OCI-LY7 (cell line): ENCODE results near the gene MMS22L.

Experiments used
- EZH2phosphoT487 ChIP-seq: fragments of 200-600 bp; sonication (generic); IDR thresholded peaks from 2 replicates; pipeline ENCODE4 v1.6.1; 2018; ENCODE audit warnings: low read depth, borderline replicate concordance, mild to moderate bottlenecking, mixed run types, antibody characterized with exemption, low read length, moderate library complexity, mixed read lengths
- TF ChIP-seq, protein P1 (sequence below): fragments of 200-600 bp; sonication (generic); conservative IDR thresholded peaks from 2 replicates; pipeline ENCODE4 v1.5.1; 2014; ENCODE audit warnings: mild to moderate bottlenecking, antibody characterized with exemption, low read length, moderate library complexity, mixed read lengths

DNA sequence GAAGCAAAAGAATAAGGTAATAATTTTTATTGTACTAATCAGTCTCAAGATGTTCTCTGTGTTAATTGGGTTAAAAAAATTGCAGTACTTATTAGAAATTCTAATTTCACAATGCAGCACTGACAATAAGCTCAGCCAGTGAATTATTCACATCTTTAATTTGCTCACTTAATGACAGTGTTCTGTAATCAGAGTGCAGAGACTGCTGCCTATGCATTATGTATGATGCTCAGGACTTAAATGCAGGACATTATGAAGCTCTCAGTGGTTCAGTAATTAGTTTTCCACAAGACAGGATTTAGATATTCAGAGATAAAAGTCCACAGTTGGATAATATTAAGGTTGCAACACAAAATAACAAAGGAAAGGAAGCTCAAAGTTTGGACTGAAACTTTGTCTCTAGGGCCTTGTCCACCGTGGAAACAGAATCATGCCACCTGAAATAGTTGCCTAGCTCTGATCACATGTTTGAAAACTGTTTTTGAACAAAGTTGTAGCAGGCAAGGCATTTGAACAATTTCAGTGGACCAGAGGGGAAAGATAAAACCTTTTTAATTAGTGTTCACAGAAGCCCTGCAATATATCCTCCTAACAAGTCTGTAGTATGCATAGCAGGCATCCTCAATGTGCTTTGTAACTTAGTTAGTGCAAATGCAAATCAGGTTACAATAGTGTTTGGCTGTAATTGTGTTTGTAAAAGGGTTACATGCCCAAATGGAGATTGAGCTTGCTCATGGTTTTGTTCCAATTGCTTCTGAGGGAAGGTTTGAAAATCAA, 23.7 kb upstream of the MMS22L start:
- TF ChIP-seq, protein P1, sequence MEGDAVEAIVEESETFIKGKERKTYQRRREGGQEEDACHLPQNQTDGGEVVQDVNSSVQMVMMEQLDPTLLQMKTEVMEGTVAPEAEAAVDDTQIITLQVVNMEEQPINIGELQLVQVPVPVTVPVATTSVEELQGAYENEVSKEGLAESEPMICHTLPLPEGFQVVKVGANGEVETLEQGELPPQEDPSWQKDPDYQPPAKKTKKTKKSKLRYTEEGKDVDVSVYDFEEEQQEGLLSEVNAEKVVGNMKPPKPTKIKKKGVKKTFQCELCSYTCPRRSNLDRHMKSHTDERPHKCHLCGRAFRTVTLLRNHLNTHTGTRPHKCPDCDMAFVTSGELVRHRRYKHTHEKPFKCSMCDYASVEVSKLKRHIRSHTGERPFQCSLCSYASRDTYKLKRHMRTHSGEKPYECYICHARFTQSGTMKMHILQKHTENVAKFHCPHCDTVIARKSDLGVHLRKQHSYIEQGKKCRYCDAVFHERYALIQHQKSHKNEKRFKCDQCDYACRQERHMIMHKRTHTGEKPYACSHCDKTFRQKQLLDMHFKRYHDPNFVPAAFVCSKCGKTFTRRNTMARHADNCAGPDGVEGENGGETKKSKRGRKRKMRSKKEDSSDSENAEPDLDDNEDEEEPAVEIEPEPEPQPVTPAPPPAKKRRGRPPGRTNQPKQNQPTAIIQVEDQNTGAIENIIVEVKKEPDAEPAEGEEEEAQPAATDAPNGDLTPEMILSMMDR, result no peak
- TF ChIP-seq EZH2phosphoT487, result no peak
